Endothelial cell of umbilical vein (primary cell): ENCODE measurements around the gene USP49.

ENCODE experiments used
- CTCF ChIP-seq, 2 donors: IDR thresholded peaks; 1 replicate in 1 of 2; 2 replicates in 1 of 2; pipeline ENCODE4 v1.5.1; 2011; ENCODE audit warnings: low read length in 2 of 2, mild to moderate bottlenecking in 2 of 2, moderate library complexity in 2 of 2, control low read depth in 1 of 2, inconsistent platforms in 1 of 2, low read depth in 1 of 2; ENCODE audit not compliant: insufficient read depth in 1 of 2; ENCODE audit errors: extremely low read depth in 1 of 2
- POLR2AphosphoS5 ChIP-seq: IDR thresholded peaks from 2 replicates; pipeline ENCODE4 v1.6.1; 2012; ENCODE audit warnings: low read depth, mild to moderate bottlenecking, control low read depth, low read length, moderate library complexity; ENCODE audit not compliant: insufficient read depth

DNA sequence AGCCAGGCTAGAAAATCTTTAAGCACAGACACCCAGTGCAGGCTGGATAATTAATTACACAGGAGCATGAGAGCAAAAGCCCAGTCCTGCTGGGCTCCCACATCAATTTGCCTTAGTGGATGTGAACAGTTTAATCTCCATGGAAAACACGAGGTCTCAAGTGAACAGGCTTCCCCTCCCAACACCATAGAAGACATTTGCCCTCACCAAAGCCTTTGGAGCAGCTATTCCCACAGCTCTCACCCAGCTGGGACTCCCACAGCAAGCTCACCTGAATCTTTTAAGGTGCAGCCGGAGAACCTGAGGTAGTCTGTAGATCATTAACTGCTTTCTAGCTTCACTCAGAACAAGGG, 95.6 kb downstream of the USP49 start:
- TF ChIP-seq CTCF (IDR thresholded peaks at IDR 0.05; ENCODE audit: extremely low read depth in 1 of 2, insufficient read depth in 1 of 2, low read depth in 1 of 2, low read length in 2 of 2) (no peak), POLR2AphosphoS5 (no peak)
